VCaP (cell line): Measurements from ENCODE around the gene TRPV6.

Source experiments
- H3K27ac ChIP-seq: fragments of 450-650 bp; 2 replicates; pipeline ENCODE4 v1.5.1; 2017
- TF ChIP-seq, protein P1 (sequence below): fragments of 450-650 bp; conservative IDR thresholded peaks from 2 replicates; pipeline ENCODE4 v1.5.1; 2017; ENCODE audit warnings: mild to moderate bottlenecking, moderate library complexity

The TRPV6 gene

DNA sequence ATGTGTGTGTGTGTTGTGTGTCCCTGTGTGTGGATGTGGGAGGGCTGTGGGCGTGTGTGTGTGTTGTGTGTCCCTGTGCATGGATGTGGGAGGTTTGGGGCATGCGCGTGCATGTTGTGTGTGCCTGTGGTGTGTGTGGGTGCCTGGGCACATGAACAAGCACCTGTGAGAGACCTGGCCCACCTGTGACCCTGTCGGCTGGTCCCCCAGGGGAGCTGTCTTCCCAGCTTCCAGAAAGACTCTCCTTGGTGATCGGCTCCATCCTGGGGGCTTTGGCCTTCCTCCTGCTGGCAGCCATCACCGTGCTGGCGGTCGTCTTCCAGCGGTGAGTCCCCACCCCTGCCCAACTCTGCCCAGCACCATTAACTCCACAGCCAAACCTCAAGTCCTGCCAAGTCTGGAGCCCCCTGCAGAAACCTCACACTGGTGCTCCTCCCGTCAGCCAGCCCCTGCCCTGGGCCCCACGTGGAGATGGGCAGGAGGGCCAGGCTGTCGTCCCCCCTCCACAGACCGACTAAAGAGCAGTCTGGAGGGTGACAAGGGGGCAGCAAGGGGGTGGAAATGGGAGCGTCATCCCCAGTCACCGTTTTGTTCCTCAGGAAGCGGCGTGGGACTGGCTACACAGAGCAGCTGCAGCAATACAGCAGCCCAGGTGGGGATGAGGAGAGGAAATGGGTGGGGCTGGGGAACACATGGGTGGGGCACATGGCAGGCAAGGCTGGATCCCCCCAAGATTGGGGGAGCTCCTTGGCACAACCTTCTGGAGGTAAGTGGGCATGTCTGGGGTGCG, 18.0 kb downstream of the TRPV6 start:
- H3K27ac ChIP-seq = no peak overlapping the region

DNA sequence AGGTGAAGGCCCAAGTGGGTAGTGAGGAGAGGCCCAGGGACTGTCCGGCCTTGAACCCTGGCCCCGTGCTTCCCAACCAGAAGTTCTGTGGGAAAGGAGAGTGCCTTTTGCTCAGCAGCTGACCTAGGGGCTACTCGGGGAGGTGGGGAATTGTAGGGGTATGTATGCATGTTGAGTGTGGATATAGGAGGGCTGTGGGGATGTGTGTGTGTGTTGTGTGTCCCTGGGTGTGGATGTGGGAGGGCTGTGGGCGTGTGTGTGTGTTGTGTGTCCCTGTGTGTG, 18.5 kb downstream of the TRPV6 start:
- no peak overlapping the region for H3K27ac ChIP-seq

More for the DNA sequence above, 18.0 kb downstream of the TRPV6 start:
- TF ChIP-seq, protein P1, sequence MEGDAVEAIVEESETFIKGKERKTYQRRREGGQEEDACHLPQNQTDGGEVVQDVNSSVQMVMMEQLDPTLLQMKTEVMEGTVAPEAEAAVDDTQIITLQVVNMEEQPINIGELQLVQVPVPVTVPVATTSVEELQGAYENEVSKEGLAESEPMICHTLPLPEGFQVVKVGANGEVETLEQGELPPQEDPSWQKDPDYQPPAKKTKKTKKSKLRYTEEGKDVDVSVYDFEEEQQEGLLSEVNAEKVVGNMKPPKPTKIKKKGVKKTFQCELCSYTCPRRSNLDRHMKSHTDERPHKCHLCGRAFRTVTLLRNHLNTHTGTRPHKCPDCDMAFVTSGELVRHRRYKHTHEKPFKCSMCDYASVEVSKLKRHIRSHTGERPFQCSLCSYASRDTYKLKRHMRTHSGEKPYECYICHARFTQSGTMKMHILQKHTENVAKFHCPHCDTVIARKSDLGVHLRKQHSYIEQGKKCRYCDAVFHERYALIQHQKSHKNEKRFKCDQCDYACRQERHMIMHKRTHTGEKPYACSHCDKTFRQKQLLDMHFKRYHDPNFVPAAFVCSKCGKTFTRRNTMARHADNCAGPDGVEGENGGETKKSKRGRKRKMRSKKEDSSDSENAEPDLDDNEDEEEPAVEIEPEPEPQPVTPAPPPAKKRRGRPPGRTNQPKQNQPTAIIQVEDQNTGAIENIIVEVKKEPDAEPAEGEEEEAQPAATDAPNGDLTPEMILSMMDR = no peak

DNA sequence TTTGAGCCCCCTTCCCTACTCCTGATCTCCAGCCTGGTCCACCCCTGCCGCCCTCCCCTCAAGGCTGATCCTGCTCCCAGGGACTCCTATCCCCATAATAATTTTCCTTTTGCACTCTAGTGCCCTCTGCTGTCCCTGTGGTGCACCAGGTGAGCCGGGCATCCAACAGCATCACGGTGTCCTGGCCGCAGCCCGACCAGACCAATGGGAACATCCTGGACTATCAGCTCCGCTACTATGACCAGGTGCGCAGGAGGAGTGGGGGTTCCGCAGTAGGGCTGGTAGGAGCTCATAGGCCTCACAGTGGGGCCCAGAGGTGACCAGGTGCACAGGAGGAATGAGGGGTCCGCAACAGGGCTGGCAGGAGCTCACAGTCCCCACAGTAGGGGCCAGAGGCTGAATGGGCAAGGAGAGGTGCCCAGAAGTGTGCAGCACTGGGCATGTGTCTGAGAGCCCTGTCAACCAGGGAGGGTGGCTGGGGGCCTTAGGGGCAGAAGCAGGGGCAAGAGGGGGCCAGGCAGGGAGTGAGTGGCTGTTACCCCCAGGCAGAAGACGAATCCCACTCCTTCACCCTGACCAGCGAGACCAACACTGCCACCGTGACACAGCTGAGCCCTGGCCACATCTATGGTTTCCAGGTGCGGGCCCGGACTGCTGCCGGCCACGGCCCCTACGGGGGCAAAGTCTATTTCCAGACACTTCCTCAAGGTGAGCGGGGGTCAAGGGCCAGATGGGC, 19.0 kb downstream of the TRPV6 start:
- H3K27ac ChIP-seq = peak overlapping the region; percentile 34; the same call in 1 of the 2 replicates
- TF ChIP-seq, protein P1 = peak; percentile 95

More for the DNA sequence above, 18.5 kb downstream of the TRPV6 start:
- TF ChIP-seq, protein P1 = no peak

- peak overlapping the region; percentile 34; the same call in 1 of the 2 replicates for H3K27ac ChIP-seq
Observed at GRCh38 chr7:142865766-142866165, 19.8 kb downstream of the TRPV6 start.

DNA sequence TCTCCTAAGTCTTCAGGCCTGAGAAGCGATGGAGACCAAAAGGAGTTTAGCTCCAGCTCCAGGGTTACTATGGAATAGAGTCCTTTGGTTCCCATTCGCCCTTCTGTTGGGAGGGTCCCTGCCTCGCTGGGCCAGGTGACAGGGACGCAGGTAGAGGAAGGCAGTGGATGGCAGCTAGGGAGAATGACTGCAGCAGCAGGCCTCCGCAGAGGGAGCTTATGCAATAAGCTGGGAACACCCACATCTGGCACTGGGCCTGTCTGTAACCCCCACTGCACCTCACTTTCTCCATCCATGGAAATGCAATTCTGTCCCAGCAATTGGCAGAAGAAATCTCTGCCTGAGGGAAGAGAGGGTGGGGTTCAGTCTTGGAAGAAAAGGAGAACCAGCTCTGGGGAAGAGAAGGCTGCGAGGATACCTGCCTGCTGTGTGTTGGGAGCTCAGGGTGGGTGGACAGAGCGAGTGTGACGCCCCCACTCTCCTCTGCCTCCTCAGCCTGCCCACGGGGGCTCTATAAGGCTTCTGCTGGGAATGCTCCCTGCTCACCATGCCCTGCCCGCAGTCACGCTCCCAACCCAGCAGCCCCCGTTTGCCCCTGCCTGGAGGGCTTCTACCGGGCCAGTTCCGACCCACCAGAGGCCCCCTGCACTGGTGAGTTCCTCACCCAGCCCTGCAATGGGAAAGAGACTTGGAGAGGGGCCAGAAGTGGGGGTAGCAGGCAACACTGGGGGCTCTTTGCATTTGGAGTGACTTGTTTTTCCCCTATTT, 20.4 kb downstream of the TRPV6 start:
- H3K27ac ChIP-seq = no peak overlapping the region; the same call in 1 of the 2 replicates
- TF ChIP-seq, protein P1 = no peak

More at GRCh38 chr7:142865766-142866165, 19.8 kb downstream of the TRPV6 start:
- TF ChIP-seq, protein P1 = no peak

DNA sequence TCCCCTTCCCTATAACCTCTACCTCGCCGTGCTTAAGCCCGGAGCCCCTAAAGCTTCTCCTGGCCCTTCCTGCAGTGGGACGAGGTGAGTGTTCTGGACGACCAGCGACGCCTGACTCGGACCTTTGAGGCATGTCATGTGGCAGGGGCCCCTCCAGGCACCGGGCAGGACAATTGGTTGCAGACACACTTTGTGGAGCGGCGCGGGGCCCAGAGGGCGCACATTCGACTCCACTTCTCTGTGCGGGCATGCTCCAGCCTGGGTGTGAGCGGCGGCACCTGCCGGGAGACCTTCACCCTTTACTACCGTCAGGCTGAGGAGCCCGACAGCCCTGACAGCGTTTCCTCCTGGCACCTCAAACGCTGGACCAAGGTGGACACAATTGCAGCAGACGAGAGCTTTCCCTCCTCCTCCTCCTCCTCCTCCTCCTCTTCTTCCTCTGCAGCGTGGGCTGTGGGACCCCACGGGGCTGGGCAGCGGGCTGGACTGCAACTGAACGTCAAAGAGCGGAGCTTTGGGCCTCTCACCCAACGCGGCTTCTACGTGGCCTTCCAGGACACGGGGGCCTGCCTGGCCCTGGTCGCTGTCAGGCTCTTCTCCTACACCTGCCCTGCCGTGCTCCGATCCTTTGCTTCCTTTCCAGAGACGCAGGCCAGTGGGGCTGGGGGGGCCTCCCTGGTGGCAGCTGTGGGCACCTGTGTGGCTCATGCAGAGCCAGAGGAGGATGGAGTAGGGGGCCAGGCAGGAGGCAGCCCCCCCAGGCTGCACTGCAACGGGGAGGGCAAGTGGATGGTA, 21.5 kb downstream of the TRPV6 start:
- H3K27ac ChIP-seq = no peak overlapping the region; the same call in 1 of the 2 replicates
- TF ChIP-seq, protein P1 = no peak
